ENCODE results near the gene TMPRSS13. TPM values are rescaled to one million over a fixed set of nuclear protein-coding genes. Genes with fewer than 3 reads are reported as not detected.

Gene TMPRSS13
- not detected in 2 replicates for polyA plus RNA-seq

GRCh38 chr11:117929142-117929915 is at the start of gene TMPRSS13:
TMPRSS13 (minus strand) TSS chr11:117929402; CDS start chr11:117929307, 95 bp downstream.

GRCh38 chr11:117876341-117877119 is 52.7 kb downstream of the TMPRSS13 start, which contains the start of gene FXYD6:
FXYD6 (minus strand) TSS chr11:117876658; CDS start chr11:117842776, 33,882 bp downstream.

Other genes starting within 250 kb of the TMPRSS13 start
- gene DSCAML1, start 132.2 kb downstream of the TMPRSS13 start, polyA plus RNA-seq, result 0.06 and 0.46 TPM in 2 replicates
- not detected in 2 replicates for gene FXYD2, start 104.7 kb downstream of the TMPRSS13 start, polyA plus RNA-seq
- 4.9 and 113 TPM in 2 replicates for gene FXYD6, start 52.7 kb downstream of the TMPRSS13 start, polyA plus RNA-seq
- not detected in 2 replicates for gene IL10RA, start 57.0 kb upstream of the TMPRSS13 start, polyA plus RNA-seq
- not detected in 2 replicates for gene TMPRSS4, start 147.7 kb upstream of the TMPRSS13 start, polyA plus RNA-seq
- not detected in 2 replicates for gene SMIM35, start 157.6 kb upstream of the TMPRSS13 start, polyA plus RNA-seq
- 5.4 and 7.2 TPM in 2 replicates for gene SCN4B, start 223.4 kb upstream of the TMPRSS13 start, polyA plus RNA-seq
- 18.5 and 19.5 TPM in 2 replicates for gene SCN2B, start 247.2 kb upstream of the TMPRSS13 start, polyA plus RNA-seq